ENCODE measurements around the gene SGPP1. TPM values are rescaled to one million over a fixed set of nuclear protein-coding genes. Genes with fewer than 3 reads are reported as not detected.

Gene SGPP1
- total RNA-seq, 6 donors from 2014 or later: 9.4 to 27.8 (median 22.9) TPM

DNA sequence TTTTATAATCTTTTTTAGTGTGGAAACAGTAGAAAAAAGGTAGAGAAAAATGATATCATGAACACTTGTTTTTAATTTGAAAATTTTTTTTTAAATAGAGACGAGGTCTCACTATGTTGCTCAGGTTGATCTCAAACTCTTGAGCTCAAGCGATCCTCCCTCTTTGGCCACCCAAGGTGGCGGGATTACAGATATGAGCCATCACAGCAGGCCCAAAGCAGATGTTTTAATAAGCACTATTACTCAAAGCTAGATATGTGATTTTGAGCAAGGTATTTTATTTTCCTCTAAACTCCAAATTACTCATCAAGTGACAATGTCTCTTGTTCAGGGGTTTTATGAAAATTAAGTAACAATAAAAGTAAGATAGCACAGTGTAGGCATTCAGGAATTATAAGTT lies 75.5 kb downstream of the SGPP1 start:
- Histone ChIP-seq H3K36me3 (no peaks in the 10 kb centered on the region), H3K4me3 (no peak overlapping the region), H3K9me3 (no peaks in the 10 kb centered on the region), H3K4me1 (peaks cover 0 to 5% (median 3%) of the 10 kb centered on the region in 4 donors), H3K27me3 (no peaks in the 10 kb centered on the region), H3K27ac (no peak overlapping the region)
- ATAC-seq (ENCODE audit: low FRiP score in 2 of 2) (no peak), DNase-seq (no peak)
- TF ChIP-seq POLR2A (IDR thresholded peaks at IDR 0.05) (no peak), EP300 (IDR thresholded peaks at IDR 0.05) (no peak), POLR2AphosphoS5 (IDR thresholded peaks at IDR 0.05) (no peak)
- TF ChIP-seq, protein P1, sequence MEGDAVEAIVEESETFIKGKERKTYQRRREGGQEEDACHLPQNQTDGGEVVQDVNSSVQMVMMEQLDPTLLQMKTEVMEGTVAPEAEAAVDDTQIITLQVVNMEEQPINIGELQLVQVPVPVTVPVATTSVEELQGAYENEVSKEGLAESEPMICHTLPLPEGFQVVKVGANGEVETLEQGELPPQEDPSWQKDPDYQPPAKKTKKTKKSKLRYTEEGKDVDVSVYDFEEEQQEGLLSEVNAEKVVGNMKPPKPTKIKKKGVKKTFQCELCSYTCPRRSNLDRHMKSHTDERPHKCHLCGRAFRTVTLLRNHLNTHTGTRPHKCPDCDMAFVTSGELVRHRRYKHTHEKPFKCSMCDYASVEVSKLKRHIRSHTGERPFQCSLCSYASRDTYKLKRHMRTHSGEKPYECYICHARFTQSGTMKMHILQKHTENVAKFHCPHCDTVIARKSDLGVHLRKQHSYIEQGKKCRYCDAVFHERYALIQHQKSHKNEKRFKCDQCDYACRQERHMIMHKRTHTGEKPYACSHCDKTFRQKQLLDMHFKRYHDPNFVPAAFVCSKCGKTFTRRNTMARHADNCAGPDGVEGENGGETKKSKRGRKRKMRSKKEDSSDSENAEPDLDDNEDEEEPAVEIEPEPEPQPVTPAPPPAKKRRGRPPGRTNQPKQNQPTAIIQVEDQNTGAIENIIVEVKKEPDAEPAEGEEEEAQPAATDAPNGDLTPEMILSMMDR (IDR thresholded peaks at IDR 0.05): no peak
- WGBS, 2 donors: 96% methylated on average over 3 of the region's 3 CpGs

DNA sequence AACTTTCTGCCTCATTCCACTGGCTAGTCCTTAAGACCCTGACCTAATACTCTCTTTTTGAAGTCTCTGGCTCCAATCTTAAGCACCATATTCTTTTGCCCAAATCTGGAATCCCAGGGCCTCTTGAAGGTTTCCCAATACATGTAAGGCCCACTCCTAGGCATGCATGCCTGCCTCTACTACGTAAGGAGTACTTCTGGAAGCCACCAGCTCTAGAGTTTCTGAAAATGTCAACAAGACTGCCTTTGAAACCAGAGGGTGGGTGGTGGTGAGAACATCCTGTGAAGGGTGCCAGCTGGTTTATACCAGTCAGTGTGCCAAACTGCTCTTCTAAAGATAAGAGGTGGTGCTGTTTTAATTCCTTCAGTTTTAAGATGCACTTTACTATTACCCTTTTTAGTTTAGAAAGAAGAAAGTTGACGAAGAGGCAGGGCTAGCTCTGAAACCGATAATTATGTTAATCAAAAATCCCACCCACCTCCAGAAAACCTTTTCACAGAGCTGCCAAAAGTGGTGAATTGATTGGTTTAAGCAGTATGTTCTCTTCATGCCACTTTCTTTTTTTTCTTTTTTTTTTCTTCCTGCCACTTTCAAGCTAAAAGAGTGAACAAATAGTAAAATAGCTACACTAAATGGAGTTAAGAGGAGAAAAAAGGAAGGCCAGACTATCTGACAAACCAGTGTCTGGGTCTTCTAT lies 77.5 kb downstream of the SGPP1 start:
- DNase-seq (peak in 1 of 2 donors; percentile 81), ATAC-seq (ENCODE audit: low FRiP score in 2 of 2) (peak; percentile 64 to 88)
- H3K4me1 ChIP-seq: peaks cover 0 to 5% (median 3%) of the 10 kb centered on the region in 4 donors
- peak overlapping the region; percentile 44 to 64 (median 56) for H3K27ac ChIP-seq
- no peaks in the 10 kb centered on the region for H3K27me3 ChIP-seq
- TF ChIP-seq POLR2A (IDR thresholded peaks at IDR 0.05): peak in 1 of 4 donors; percentile 25
- peak in 1 of 4 donors; percentile 62 for TF ChIP-seq EP300 (IDR thresholded peaks at IDR 0.05)
- TF ChIP-seq POLR2AphosphoS5 (IDR thresholded peaks at IDR 0.05): no peak
- TF ChIP-seq, protein P1 (IDR thresholded peaks at IDR 0.05): no peak
- no peaks in the 10 kb centered on the region for H3K36me3 ChIP-seq
- 65 to 66% methylated on average over 3 of the region's 3 CpGs for WGBS, 2 donors
- H3K4me3 ChIP-seq: no peak overlapping the region
- H3K9me3 ChIP-seq: no peaks in the 10 kb centered on the region

DNA sequence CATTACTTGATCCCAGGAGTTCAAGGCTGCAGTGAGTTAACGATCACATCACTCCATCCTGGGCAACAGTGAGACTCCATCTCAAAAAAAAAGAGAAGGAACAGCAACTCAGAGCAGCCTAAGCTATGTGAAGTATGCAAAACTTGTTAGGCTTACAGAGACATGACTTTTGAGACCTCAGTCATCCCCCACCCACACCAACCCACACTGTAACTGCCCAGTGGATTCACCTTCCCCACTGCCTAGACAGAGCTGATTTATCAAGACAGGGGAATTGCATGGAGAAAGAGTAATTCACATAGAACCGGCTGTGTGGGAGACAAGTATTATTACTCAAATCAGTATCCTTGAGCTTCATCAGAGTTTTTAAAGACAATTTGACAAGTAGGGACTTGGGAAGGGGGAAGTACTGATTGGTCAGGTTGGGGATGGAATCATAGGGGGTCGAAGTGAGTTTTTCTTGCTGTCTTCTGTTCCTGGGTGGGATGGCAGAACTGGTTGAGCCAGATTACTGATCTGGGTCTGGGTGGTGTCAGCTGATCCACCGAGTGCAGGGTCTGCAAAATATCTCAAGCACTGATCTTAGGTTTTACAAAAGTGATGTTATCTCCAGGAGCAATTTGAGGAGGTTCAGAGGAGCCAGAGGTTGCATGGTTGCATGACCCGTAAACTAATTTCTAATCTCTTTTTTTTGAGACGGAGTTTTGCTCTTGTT lies 80.0 kb downstream of the SGPP1 start:
- Histone ChIP-seq H3K27me3 (no peaks in the 10 kb centered on the region), H3K4me1 (peaks cover under 1 to 8% (median 4%) of the 10 kb centered on the region in 4 donors), H3K4me3 (no peak overlapping the region), H3K36me3 (no peaks in the 10 kb centered on the region), H3K9me3 (no peaks in the 10 kb centered on the region), H3K27ac (no peak overlapping the region)
- TF ChIP-seq, protein P1 (IDR thresholded peaks at IDR 0.05): no peak
- TF ChIP-seq POLR2A (IDR thresholded peaks at IDR 0.05) (no peak), POLR2AphosphoS5 (IDR thresholded peaks at IDR 0.05) (no peak), EP300 (IDR thresholded peaks at IDR 0.05) (no peak)
- ATAC-seq (ENCODE audit: low FRiP score in 2 of 2) (peak in 1 of 2 donors; percentile 20), DNase-seq (no peak)
- 80 to 83% methylated on average over 6 of the region's 6 CpGs for WGBS, 2 donors

DNA sequence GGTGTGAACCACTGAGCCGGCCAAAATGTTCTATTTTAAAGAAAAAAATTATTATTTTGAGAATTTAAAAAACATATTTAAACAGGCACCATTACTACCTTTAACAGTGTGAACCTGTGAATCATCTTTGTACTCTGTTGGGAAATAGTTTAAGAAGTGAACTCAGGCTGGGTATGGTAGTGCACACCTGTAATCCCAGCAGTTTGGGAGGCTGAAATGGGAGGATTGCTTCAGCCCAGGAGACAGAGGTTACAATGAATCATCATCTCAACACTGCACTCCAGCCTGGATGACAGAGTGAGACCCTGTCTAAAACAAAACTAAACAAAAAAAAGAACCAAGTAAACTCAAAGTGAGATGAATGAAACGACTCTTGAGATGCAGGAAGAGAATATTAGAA lies 83.1 kb downstream of the SGPP1 start:
- TF ChIP-seq POLR2A (IDR thresholded peaks at IDR 0.05) (no peak), EP300 (IDR thresholded peaks at IDR 0.05) (no peak), POLR2AphosphoS5 (IDR thresholded peaks at IDR 0.05) (no peak)
- TF ChIP-seq, protein P1 (IDR thresholded peaks at IDR 0.05): no peak
- Histone ChIP-seq H3K27ac (no peak overlapping the region), H3K27me3 (no peaks in the 10 kb centered on the region), H3K4me1 (peaks cover 9 to 18% (median 14%) of the 10 kb centered on the region in 4 donors), H3K4me3 (no peak overlapping the region), H3K9me3 (no peaks in the 10 kb centered on the region), H3K36me3 (no peaks in the 10 kb centered on the region)
- WGBS, 2 donors: 90 to 91% methylated on average over 2 of the region's 2 CpGs
- no peak for ATAC-seq (ENCODE audit: low FRiP score in 2 of 2)
- no peak for DNase-seq

All from upper lobe of left lung (tissue), 6 donors.